GM19025 (cell line): ENCODE results near the gene ANKS1B.
A peak's percentile ranks its signal among the peaks of the same experiment; 100 is the strongest.
"Not testable (repeated sequence)": the region's sequence is repeated elsewhere in the genome, so short reads cannot be mapped to it uniquely, and the experiment has no call there.

Experiments
- ATAC-seq: cut with Tn5 transposase; IDR thresholded peaks from one replicate; pipeline ENCODE4 v1.9.1; 2021; ENCODE audit warnings: mild to moderate bottlenecking, low read depth, moderate library complexity; ENCODE audit not compliant: unreplicated experiment

ANKS1B gene

GRCh38 chr12:99039367-99040120 lies 945.2 kb downstream of the ANKS1B start:
- ATAC-seq, result no peak

GRCh38 chr12:99036566-99036965 lies 948.2 kb downstream of the ANKS1B start:
- ATAC-seq, result no peak

GRCh38 chr12:99035803-99036202 lies 948.9 kb downstream of the ANKS1B start:
- no peak for ATAC-seq

GRCh38 chr12:99034201-99034600 lies 950.5 kb downstream of the ANKS1B start:
- not testable (repeated sequence) for ATAC-seq

GRCh38 chr12:99029511-99030271 lies 955.0 kb downstream of the ANKS1B start:
- no peak for ATAC-seq

- no peak for ATAC-seq
These were observed 957.3 kb downstream of the ANKS1B start for GRCh38 chr12:99027461-99027860.

- ATAC-seq, result no peak
These were observed 957.7 kb downstream of the ANKS1B start for GRCh38 chr12:99027055-99027393.

- ATAC-seq, result peak; percentile 57
These were observed 958.2 kb downstream of the ANKS1B start for GRCh38 chr12:99026332-99027054.

- no peak for ATAC-seq
These were observed 959.9 kb downstream of the ANKS1B start for GRCh38 chr12:99024870-99025269.

- ATAC-seq, result no peak
These were observed 960.5 kb downstream of the ANKS1B start for GRCh38 chr12:99024191-99024590.

- ATAC-seq, result no peak
These were observed 963.9 kb downstream of the ANKS1B start for GRCh38 chr12:99020871-99021270.

- no peak for ATAC-seq
These were observed 964.9 kb downstream of the ANKS1B start for GRCh38 chr12:99019798-99020197.

- ATAC-seq, result no peak
These were observed 966.8 kb downstream of the ANKS1B start for GRCh38 chr12:99017971-99018370.

- ATAC-seq, result no peak
These were observed 975.0 kb downstream of the ANKS1B start for GRCh38 chr12:99009654-99010296.

GRCh38 chr12:99005601-99006000 lies 979.1 kb downstream of the ANKS1B start:
- no peak for ATAC-seq

- no peak for ATAC-seq
These were observed 979.8 kb downstream of the ANKS1B start for GRCh38 chr12:99004799-99005466.

GRCh38 chr12:99002731-99003130 lies 982.0 kb downstream of the ANKS1B start:
- ATAC-seq, result no peak

GRCh38 chr12:99002156-99002555 lies 982.6 kb downstream of the ANKS1B start:
- ATAC-seq, result no peak

- ATAC-seq, result peak; percentile 54
These were observed 985.2 kb downstream of the ANKS1B start for GRCh38 chr12:98999559-98999958.

- peak; percentile 57 for ATAC-seq
These were observed 985.9 kb downstream of the ANKS1B start for GRCh38 chr12:98998697-98999299.
